HG02588 (cell line): ENCODE data around the gene CHTF8.

Source experiments
- ATAC-seq: cut with Tn5 transposase; IDR thresholded peaks from one replicate; pipeline ENCODE4 v1.9.1; 2021; ENCODE audit warnings: mild to moderate bottlenecking, moderate library complexity; ENCODE audit not compliant: unreplicated experiment

The CHTF8 gene

GRCh38 chr16:69088684-69089083 lies 43.7 kb downstream of the CHTF8 start:
- ATAC-seq: no peak

DNA sequence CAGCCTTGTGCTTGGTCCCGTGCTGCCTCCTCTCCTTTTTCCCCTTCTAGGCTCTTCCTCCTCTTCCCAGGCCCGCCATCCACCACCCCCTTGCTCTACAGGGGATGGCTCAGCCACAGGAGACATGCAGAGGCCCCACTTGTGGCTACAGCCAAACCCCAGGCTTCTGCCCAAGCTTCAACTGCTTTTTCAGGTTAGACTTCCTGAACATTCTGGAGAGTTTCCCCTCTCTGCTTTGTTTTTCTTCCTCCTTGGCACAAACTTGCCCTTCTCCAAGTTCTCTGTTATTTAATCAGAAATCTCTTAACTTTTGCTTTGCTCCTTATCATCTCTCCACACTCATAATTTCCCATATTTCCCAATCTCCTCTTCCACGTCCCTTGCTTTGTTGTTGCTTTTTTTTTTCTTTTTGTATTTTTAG lies 45.2 kb downstream of the CHTF8 start:
- no peak for ATAC-seq

DNA sequence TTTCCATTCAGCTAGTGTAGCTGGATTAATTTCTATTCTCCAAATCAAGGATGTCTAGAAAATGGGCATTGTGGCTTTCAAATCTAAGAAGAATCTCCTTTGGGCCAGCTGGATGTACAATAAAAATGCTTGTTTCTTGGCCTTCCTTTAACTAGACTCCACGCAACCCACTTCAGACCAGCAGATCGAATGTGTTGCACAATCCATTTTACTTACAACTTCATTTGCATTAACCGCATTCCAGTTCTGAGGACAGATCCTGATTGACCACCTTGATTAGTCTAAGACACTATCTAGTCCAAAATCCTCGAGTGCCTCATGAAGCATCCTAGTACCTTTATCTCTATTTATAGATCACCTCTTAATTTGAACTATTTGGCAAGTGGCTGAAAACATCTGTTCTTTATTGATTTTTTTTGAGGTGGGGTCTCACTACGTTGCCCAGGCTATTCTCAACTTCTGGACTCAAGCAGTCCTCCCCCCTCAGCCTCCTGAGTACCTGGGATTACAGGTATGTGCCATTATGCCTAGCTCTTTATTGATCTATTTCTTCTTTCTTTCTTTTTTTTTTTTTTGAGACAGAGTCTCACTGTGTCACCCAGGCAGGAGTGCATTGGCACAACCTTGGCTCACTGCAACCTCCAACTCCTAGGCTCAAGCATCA lies 47.2 kb downstream of the CHTF8 start:
- no peak for ATAC-seq

- no peak for ATAC-seq
Observed at GRCh38 chr16:69084289-69084688, 48.1 kb downstream of the CHTF8 start.

DNA sequence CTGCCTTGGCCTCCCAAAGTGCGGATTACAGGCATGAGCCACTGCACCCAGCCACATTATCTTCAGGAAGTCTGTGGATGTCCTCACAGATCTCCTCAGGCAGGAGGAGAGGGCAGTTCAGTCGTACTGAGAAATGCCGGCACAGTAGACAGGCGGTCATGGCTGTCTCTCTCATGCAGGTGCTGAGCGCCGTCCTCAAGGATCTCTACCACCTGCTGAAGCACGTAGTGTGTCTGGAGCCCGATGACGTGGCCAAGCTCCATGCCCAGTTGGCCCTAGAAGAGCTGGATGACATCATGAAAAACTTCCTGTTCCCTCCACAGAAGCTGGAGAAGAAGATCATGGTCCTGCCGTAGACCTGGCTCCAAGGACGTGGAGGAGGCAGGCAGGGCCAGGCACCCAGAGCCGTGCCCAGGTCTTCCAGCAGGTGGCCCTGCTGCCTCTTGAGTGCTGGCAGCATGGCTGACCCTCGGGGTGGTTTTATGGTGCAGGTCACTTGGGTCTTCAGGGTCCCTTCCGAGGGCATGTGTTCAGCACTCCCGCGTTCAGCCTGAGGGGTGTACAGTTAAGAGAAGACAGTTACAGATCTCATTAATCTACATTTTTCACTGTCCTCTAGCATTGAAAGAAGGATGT lies 49.0 kb downstream of the CHTF8 start:
- ATAC-seq: no peak

DNA sequence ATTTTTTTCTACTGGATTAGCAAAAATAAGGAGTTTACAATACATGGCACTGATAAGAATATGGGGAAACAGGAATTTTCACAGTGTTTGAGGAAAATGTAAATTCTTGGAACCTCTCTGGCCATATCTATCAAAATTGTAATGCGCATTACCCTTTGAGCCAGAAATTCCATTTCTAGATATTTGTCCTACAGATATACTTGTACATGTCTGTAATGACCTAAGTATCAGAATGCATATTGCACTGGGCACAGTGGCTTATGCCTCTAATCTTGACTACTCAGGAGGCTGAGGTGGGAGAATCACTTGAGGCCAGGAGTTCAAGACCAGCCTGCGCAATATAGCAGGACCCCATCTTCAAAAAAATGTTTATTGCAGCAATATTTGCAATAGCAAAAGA lies 52.7 kb downstream of the CHTF8 start:
- ATAC-seq: no peak

- no peak for ATAC-seq
Observed at GRCh38 chr16:69078073-69078472, 54.3 kb downstream of the CHTF8 start.

GRCh38 chr16:69077251-69077650 lies 55.1 kb downstream of the CHTF8 start:
- no peak for ATAC-seq

DNA sequence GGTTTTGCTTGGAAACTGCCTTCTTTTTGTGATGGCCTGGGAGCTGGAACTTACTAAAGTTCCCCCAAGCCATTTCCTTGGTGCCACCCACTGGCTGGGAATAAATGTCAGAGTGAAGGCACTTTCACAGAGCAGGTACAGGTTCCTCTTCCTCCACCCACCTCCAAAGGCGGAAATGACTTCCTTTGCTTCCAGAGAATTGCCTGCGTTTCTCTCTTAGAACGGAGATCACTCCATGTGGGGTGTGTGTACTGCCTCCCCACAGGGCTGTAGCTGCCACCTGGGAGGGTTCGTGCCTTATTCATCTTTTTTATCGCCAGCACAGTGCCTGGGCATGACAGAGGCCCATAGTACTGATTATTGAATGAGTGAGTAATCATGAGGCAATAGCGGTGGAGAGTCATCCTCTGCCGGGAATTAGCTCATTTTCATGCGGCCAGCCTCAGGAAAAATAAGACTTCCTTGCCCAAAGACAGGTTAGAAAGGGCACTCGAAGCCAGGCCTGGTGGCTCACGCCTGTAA lies 59.1 kb downstream of the CHTF8 start:
- no peak for ATAC-seq

GRCh38 chr16:69072640-69072974 lies 59.8 kb downstream of the CHTF8 start:
- ATAC-seq: no peak

- ATAC-seq: no peak
Observed at GRCh38 chr16:69071036-69071435, 61.4 kb downstream of the CHTF8 start.

DNA sequence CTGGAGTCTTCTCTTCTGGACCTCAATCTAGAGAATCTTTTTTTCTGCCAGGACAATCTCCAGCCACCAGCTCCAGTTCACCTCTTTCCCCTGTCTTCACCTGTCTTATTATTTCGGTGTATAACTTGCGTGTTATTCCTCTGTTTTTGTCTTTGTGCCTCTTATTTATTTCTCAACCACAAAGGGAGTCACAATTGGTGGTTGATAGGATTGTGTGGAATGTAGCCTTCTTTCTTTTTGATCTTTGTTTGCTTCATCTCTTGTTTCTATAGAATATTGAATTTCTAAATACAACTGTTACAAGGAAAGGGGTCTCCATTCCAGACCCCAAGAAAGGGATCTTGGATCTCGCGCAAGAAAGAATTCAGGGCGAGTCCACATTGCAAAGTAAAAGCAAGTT lies 62.9 kb downstream of the CHTF8 start:
- ATAC-seq: no peak
